Neural progenitor cell (in vitro differentiated cells): ENCODE data around the gene GUCA1A.

Experiments
- EZH2 ChIP-seq: fragments of 200-600 bp; sonication (generic); IDR thresholded peaks from 2 replicates; pipeline ENCODE4 v1.6.1; 2017; ENCODE audit warnings: antibody characterized with exemption, mild to moderate bottlenecking, moderate library complexity
- TF ChIP-seq, protein P1 (sequence below): fragments of 200-600 bp; sonication (generic); IDR thresholded peaks from 2 replicates; pipeline ENCODE4 v1.5.1; 2017; ENCODE audit warnings: antibody characterized with exemption, mild to moderate bottlenecking

DNA sequence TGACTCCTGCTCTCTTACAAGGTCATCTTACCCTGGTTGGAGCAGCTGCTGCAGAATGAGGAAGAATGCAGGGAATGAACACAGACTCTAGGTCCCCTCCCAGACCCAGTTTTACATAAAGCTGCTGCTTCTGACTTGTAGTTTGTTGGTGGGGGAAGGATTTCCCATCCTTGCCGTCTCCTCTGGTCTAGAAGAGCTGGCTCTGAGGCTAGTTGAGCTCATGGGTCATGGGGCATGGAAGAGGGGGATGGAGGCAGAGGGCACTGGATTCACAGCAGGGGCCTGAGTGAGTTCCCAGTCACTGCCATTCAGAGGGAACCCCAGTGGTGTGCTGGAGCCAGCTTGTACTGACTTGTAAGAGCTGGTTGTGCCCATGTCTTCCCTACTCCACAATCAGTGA, 9.2 kb upstream of the GUCA1A start:
- TF ChIP-seq EZH2: no peak
- TF ChIP-seq, protein P1, sequence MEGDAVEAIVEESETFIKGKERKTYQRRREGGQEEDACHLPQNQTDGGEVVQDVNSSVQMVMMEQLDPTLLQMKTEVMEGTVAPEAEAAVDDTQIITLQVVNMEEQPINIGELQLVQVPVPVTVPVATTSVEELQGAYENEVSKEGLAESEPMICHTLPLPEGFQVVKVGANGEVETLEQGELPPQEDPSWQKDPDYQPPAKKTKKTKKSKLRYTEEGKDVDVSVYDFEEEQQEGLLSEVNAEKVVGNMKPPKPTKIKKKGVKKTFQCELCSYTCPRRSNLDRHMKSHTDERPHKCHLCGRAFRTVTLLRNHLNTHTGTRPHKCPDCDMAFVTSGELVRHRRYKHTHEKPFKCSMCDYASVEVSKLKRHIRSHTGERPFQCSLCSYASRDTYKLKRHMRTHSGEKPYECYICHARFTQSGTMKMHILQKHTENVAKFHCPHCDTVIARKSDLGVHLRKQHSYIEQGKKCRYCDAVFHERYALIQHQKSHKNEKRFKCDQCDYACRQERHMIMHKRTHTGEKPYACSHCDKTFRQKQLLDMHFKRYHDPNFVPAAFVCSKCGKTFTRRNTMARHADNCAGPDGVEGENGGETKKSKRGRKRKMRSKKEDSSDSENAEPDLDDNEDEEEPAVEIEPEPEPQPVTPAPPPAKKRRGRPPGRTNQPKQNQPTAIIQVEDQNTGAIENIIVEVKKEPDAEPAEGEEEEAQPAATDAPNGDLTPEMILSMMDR: no peak
